Measurements from ENCODE around the gene APCDD1L. TPM values are rescaled to one million over a fixed set of nuclear protein-coding genes. Genes with fewer than 3 reads are reported as not detected.

Gene APCDD1L
- total and polyA plus RNA-seq, 8 donors, result 0.16 to 1.8 (median 0.32) TPM

DNA sequence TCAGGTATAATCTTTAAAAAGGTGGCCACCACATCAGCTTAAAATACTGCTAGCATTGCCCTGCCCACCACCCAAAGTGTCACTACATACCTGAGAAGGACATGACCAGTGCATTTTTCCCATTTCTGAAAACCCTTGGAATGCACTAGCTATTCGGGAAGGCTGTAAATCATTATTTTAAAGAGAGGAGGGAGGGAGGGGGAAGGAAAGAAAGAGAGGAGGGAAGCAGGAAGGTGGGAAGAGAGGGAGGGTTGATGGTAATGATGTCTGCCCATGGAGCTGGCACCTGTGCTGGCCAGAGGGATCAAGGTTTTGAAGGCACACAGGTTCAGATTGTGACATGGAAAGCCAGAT, 93.7 kb downstream of the APCDD1L start:
- H3K36me3 ChIP-seq, result peaks cover 0 to 5% (median 0%) of the 10 kb centered on the region in 3 donors
- whole genome bisulfite sequencing, 2 donors, result 63 to 82% methylated on average over 1 of the region's 1 CpG
- H3K4me3 ChIP-seq, result no peak overlapping the region
- no peak for TF ChIP-seq CTCF (IDR thresholded peaks at IDR 0.05)
- ATAC-seq (no peak), DNase-seq (no peak), FAIRE-seq (no peak)
- no peaks in the 10 kb centered on the region for H3K9me3 ChIP-seq
- H3K27ac ChIP-seq, result no peak overlapping the region
- no peaks in the 10 kb centered on the region for H3K27me3 ChIP-seq
- intact Hi-C loops (cut with DNase I), result no loop called here
- peaks cover 0 to 6% (median 0%) of the 10 kb centered on the region in 3 donors for H3K4me1 ChIP-seq

- Histone ChIP-seq H3K27me3 (no peaks in the 10 kb centered on the region), H3K4me3 (no peak overlapping the region), H3K4me1 (peaks cover 0 to 8% (median 0%) of the 10 kb centered on the region in 3 donors), H3K36me3 (peaks cover 0 to 5% (median 0%) of the 10 kb centered on the region in 3 donors), H3K9me3 (no peaks in the 10 kb centered on the region), H3K27ac (no peak overlapping the region)
- DNase-seq (no peak), ATAC-seq (no peak), FAIRE-seq (no peak)
- 84 to 87% methylated on average over 5 of the region's 5 CpGs for WGBS, 2 donors
- no peak for TF ChIP-seq CTCF (IDR thresholded peaks at IDR 0.05)
- intact Hi-C loops (cut with DNase I), result no loop called here
Observed at GRCh38 chr20:58420798-58421496, 94.3 kb downstream of the APCDD1L start.

DNA sequence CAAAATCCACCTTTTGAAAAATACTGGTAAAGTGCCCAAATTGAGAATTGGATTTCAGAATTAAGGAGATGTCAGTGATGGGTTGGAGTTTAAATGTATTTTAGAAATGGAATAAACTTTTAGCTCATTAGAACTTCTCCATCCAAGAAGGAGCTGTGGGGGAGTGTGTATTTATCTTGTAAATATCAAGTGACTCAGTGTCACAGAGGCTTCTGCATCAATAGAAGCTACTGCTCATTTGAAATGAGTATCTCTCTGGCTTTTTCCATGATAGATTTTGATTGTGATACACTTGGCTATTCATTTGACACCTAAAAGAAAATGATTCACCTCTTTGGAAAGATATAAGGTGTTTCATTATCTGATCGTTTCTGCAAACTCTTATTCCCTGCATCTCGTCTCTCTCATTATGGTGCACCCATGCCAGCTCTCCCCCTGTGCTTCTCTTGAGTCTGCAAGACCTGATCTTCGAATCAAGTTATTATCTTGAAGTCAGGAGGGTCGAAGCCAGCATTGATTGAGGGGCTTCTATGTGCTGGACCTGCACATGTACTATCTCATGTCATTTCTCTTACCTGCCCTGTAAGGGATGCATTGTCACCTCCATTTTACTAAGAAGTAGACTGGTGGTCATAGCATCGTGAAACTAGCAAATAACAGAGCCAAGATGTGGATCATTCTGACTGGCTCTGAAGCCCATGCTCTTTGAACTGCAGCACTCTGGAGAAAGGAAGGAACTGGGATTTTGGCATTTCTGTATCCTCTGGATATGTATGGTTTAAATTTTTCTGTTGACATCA, 96.0 kb downstream of the APCDD1L start:
- no peak for DNase-seq
- H3K9me3 ChIP-seq, result no peaks in the 10 kb centered on the region
- no peak overlapping the region for H3K4me3 ChIP-seq
- intact Hi-C loops (cut with DNase I), result no loop called here
- H3K27ac ChIP-seq, result no peak overlapping the region
- TF ChIP-seq CTCF (IDR thresholded peaks at IDR 0.05), result no peak
- peaks cover 0 to 5% (median 0%) of the 10 kb centered on the region in 3 donors for H3K36me3 ChIP-seq
- FAIRE-seq, result no peak
- ATAC-seq, result no peak
- no peaks in the 10 kb centered on the region for H3K27me3 ChIP-seq
- peaks cover 0 to 8% (median 0%) of the 10 kb centered on the region in 3 donors for H3K4me1 ChIP-seq
- 77 to 85% methylated on average over 5 of the region's 5 CpGs for WGBS, 2 donors

DNA sequence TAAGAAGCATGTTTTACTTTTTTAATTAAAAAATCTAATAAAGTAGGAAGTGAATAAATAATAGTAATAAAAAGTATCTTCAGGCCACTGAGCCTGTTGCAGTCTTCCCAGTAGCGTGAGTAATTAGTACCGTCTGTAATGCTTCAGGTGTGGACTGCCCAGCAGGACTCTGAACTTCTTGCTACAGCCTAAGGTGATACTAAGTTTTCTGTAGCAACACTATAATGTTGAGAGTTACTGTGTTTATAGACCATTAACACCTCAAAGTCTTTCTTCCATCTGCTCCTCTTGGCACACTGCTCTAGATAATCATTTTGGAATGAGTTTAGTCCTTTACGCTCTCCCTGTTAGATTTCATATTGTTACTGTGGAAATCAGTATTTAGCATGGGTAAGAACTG, 97.8 kb downstream of the APCDD1L start:
- 94% methylated on average over 3 of the region's 3 CpGs for WGBS, 2 donors
- Histone ChIP-seq H3K27ac (no peak overlapping the region), H3K4me3 (no peak overlapping the region), H3K4me1 (peaks cover 0 to 8% (median 0%) of the 10 kb centered on the region in 3 donors), H3K9me3 (no peaks in the 10 kb centered on the region), H3K27me3 (no peaks in the 10 kb centered on the region), H3K36me3 (peaks cover 0 to 5% (median 0%) of the 10 kb centered on the region in 3 donors)
- ATAC-seq (no peak), FAIRE-seq (no peak), DNase-seq (no peak)
- intact Hi-C loops (cut with DNase I), result no loop called here
- no peak for TF ChIP-seq CTCF (IDR thresholded peaks at IDR 0.05)

DNA sequence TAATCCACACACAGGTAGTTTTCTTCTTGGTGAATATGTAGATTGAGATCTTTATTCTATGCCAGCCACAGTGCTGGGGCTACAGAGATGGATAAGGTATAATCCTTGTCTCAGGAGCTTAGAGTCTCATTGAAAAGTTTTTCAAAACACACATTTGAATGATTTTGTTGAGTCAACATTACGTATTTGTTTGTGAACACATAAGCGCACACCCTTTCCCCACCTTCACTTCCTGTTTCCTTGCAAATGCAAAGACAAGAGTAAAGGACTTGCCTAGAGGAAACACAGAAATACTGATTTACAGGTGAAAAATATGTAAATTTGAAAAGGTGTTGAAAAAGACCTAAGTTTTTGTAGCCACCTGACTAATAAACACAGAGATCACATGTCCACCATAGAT, 98.4 kb downstream of the APCDD1L start:
- WGBS, 2 donors, result 77 to 85% methylated on average over 2 of the region's 2 CpGs
- no peak for FAIRE-seq
- Histone ChIP-seq H3K27ac (no peak overlapping the region), H3K4me1 (peaks cover 0 to 8% (median 0%) of the 10 kb centered on the region in 3 donors), H3K36me3 (peaks cover 0 to 5% (median 0%) of the 10 kb centered on the region in 3 donors), H3K27me3 (no peaks in the 10 kb centered on the region), H3K9me3 (no peaks in the 10 kb centered on the region), H3K4me3 (no peak overlapping the region)
- no peak for TF ChIP-seq CTCF (IDR thresholded peaks at IDR 0.05)
- no peak for ATAC-seq
- DNase-seq, result no peak
- intact Hi-C loops (cut with DNase I), result no loop called here
